A673 (cell line): Measurements from ENCODE around the gene CFAP43. TPM values are rescaled to one million over a fixed set of nuclear protein-coding genes. Genes with fewer than 3 reads are reported as not detected.

Source experiments
- BruUV-seq: library from RNA; stranded (reverse); fragments of 400-500 nt; replicated peaks from 2 replicates; lab custom pipeline; 2021; lab: Mats Ljungman, UMichigan
- CTCF ChIA-PET: fragments of 300-600 bp; sonication (Branson Sonifier 250); formaldehyde crosslinking; loops from one replicate; lab custom pipeline; 2022; ENCODE audit warnings: antibody characterized with exemption; lab: Charles Lee
- POLR2A ChIA-PET: fragments of 300-600 bp; sonication (Branson Sonifier 250); formaldehyde crosslinking; loops from one replicate; lab custom pipeline; 2022; ENCODE audit warnings: antibody characterized with exemption; ENCODE audit not compliant: low non-redundant PET; lab: Charles Lee
- DNase-seq: peaks from one replicate; pipeline ENCODE4 v3.0.0-alpha.2; 2015; ENCODE audit warnings: low spot score
- H3K27ac ChIP-seq: fragments of 200-600 bp; sonication (generic); 2 replicates; pipeline ENCODE4 v1.5.1; 2016; ENCODE audit warnings: mixed run types, low read depth, mild to moderate bottlenecking, mixed read lengths, antibody characterized with exemption, low read length; ENCODE audit not compliant: poor library complexity, severe bottlenecking
- H3K27me3 ChIP-seq: fragments of 200-600 bp; sonication (generic); replicated peaks from 2 replicates; pipeline ENCODE4 v1.6.1; 2017; ENCODE audit warnings: mixed run types, low read depth, mild to moderate bottlenecking, mixed read lengths, antibody characterized with exemption, low read length; ENCODE audit not compliant: insufficient read depth, poor library complexity
- H3K36me3 ChIP-seq: fragments of 200-600 bp; sonication (generic); 2 replicates; pipeline ENCODE4 v1.6.1; 2016; ENCODE audit warnings: mixed run types, mild to moderate bottlenecking, mixed read lengths, antibody characterized with exemption, low read length; ENCODE audit not compliant: insufficient read depth, poor library complexity, severe bottlenecking
- H3K4me1 ChIP-seq: fragments of 200-600 bp; sonication (generic); 2 replicates; pipeline ENCODE4 v1.6.1; 2017; ENCODE audit warnings: mixed run types, mild to moderate bottlenecking, mixed read lengths, antibody characterized with exemption, low read length; ENCODE audit not compliant: insufficient read depth, poor library complexity, severe bottlenecking
- H3K4me3 ChIP-seq: fragments of 200-600 bp; sonication (generic); 2 replicates; pipeline ENCODE4 v1.5.1; 2016; ENCODE audit warnings: low read depth, mixed run types, mild to moderate bottlenecking, mixed read lengths, low read length; ENCODE audit not compliant: poor library complexity, severe bottlenecking
- H3K9me3 ChIP-seq: fragments of 200-600 bp; sonication (generic); 2 replicates; pipeline ENCODE4 v1.6.1; 2016; ENCODE audit warnings: mixed run types, low read depth, mild to moderate bottlenecking, mixed read lengths, antibody characterized with exemption, low read length; ENCODE audit not compliant: poor library complexity, severe bottlenecking
- EZH2 ChIP-seq: fragments of 200-600 bp; sonication (generic); IDR thresholded peaks from 2 replicates; pipeline ENCODE4 v1.6.1; 2017; ENCODE audit warnings: borderline replicate concordance, low read depth, mild to moderate bottlenecking, mixed read lengths, antibody characterized with exemption, low read length; ENCODE audit not compliant: poor library complexity, severe bottlenecking
- intact Hi-C: fragments of 100-400 bp; cut with micrococcal nuclease; formaldehyde crosslinking; loops from one replicate; pipeline ENCODE4 v1.10.0; 2022; ENCODE audit not compliant: unreplicated experiment
- total RNA-seq: library from RNA; stranded (reverse); gene quantifications from 2 replicates; pipeline ENCODE4 v1.2.3, GENCODE V29; 2021
- TF ChIP-seq, protein P1 (sequence below): fragments of 300-800, 200-600 bp; sonication (generic); conservative IDR thresholded peaks from 2 replicates; pipeline ENCODE4 v1.5.1; 2017; ENCODE audit warnings: low read depth, mild to moderate bottlenecking, antibody characterized with exemption, low read length, moderate library complexity, mixed read lengths

The CFAP43 gene
- total RNA-seq, 1 experiment from 2014 or later, result 0.13 TPM

DNA sequence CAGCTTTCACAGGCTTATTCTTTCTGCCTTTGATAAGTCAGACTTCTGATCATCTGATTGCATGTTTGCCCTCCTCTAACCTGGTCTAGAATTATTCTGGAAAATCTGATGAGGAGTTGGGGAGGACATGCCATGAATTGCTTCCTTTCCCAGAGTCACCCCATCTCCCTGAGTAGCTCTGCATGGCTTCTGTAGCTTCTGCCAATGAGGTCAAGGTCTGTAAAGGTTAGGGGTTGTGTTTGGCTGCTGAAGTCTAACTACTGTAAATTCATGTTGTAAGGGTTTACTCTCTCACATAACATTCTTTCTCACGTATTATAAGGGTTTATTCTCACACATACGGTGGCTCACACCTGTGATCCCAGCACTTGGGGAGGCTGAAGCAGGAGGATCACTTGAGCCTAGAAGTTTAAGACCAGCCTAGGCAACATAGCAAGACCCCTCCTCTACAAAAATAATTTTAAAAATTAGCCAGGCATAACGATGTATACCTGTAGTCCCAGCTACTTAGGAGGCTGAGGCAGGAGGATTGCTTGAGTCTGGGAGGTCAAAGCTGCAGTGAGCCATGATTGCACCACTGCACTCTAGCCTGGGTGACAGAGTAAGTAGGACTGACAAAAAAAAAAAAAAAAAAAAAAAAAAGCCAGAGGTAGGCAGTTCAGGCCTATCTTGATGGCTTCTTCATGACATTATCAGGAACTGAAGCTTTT lies 47.5 kb upstream of the CFAP43 start:
- Histone ChIP-seq H3K36me3 (no peaks in the 10 kb centered on the region), H3K4me3 (no peak overlapping the region), H3K4me1 (no peaks in the 10 kb centered on the region), H3K9me3 (no peaks in the 10 kb centered on the region), H3K27me3 (peaks cover 28% of the 10 kb centered on the region), H3K27ac (no peak overlapping the region)
- no peak for DNase-seq
- BruUV-seq, result no TSS peak
- TF ChIP-seq, protein P1, sequence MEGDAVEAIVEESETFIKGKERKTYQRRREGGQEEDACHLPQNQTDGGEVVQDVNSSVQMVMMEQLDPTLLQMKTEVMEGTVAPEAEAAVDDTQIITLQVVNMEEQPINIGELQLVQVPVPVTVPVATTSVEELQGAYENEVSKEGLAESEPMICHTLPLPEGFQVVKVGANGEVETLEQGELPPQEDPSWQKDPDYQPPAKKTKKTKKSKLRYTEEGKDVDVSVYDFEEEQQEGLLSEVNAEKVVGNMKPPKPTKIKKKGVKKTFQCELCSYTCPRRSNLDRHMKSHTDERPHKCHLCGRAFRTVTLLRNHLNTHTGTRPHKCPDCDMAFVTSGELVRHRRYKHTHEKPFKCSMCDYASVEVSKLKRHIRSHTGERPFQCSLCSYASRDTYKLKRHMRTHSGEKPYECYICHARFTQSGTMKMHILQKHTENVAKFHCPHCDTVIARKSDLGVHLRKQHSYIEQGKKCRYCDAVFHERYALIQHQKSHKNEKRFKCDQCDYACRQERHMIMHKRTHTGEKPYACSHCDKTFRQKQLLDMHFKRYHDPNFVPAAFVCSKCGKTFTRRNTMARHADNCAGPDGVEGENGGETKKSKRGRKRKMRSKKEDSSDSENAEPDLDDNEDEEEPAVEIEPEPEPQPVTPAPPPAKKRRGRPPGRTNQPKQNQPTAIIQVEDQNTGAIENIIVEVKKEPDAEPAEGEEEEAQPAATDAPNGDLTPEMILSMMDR, result no peak
- TF ChIP-seq EZH2, result no peak
- POLR2A ChIA-PET, result no interaction called here
- intact Hi-C loops, result no loop called here
- CTCF ChIA-PET, result no interaction called here

DNA sequence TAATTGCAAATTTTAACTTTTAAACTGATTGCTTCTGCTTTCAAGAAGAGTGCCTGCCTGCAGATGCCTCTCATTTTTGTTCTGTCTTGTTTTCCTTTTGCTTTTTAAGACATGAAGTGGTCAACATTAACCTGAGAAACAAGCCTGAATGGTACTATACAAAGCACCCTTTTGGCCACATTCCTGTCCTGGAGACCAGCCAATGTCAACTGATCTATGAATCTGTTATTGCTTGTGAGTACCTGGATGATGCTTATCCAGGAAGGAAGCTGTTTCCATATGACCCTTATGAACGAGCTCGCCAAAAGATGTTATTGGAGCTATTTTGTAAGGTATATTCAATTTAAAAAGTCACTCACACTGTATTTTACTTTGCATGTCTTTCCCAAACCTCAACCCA lies 45.6 kb upstream of the CFAP43 start:
- CTCF ChIA-PET, result interaction anchor here (0.5 kb wide), 1 partner anchor 369 kb away, joined by 3 read pairs; no protein-coding TSS in a partner anchor
- BruUV-seq, result no TSS peak
- Histone ChIP-seq H3K4me1 (no peaks in the 10 kb centered on the region), H3K27me3 (peaks cover 17% of the 10 kb centered on the region), H3K9me3 (no peaks in the 10 kb centered on the region), H3K27ac (no peak overlapping the region), H3K36me3 (no peaks in the 10 kb centered on the region), H3K4me3 (no peak overlapping the region)
- POLR2A ChIA-PET, result no interaction called here
- TF ChIP-seq EZH2, result no peak
- TF ChIP-seq, protein P1, result no peak
- intact Hi-C loops, result no loop called here
- DNase-seq, result no peak

DNA sequence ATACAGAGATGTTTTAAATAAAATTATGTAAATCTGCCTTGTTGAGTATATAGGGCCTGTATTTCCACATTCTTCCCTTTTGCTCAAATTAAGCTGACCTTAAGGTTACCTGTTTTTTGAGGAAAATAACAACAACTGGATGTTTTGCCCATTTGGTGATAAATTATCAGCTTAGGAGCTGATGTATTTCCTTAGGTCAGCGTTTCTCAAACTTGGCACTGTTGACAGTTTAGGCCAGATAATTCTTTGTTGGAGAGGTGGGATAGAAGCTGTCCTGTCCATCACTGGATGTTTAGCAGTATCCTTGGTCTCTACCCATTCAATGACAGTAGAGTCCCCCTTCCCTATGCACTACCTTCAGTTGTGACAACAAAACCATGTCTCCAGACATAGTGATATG lies 44.0 kb upstream of the CFAP43 start:
- BruUV-seq, result no TSS peak
- DNase-seq, result no peak
- H3K9me3 ChIP-seq, result no peaks in the 10 kb centered on the region
- H3K4me3 ChIP-seq, result no peak overlapping the region
- no peak for TF ChIP-seq EZH2
- TF ChIP-seq, protein P1, result no peak
- CTCF ChIA-PET, result no interaction called here
- no peaks in the 10 kb centered on the region for H3K36me3 ChIP-seq
- peaks cover 3% of the 10 kb centered on the region for H3K27me3 ChIP-seq
- H3K4me1 ChIP-seq, result no peaks in the 10 kb centered on the region
- no peak overlapping the region for H3K27ac ChIP-seq
- intact Hi-C loops, result no loop called here
- POLR2A ChIA-PET, result no interaction called here
